GM19324 (cell line): ENCODE data around the gene TEX9.
"Not testable (repeated sequence)": the region's sequence is repeated elsewhere in the genome, so short reads cannot be mapped to it uniquely, and the experiment has no call there.

Experiments
- ATAC-seq: cut with Tn5 transposase; IDR thresholded peaks from one replicate; pipeline ENCODE4 v1.9.1; 2021; ENCODE audit warnings: mild to moderate bottlenecking, moderate library complexity; ENCODE audit not compliant: unreplicated experiment, low FRiP score

TEX9 gene

DNA sequence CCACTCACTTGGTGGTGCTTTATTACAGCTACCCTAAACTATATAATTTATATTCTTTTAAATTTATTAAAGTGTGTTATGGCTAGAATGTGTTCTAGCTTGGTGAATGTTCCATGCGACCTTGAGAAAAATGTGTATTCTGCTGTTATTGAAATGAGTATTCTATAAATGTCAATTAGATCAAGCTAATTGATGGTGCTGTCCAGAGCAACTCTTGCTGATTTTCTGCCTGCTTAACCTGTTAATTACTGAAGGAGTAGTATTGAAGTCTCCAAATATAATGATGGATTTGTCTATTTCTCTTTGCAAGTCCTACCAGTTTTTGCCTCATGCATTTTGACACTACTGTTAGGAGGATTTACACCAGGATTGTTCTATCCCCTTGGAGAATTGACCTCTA lies 3.2 kb upstream of the TEX9 start:
- no peak for ATAC-seq

DNA sequence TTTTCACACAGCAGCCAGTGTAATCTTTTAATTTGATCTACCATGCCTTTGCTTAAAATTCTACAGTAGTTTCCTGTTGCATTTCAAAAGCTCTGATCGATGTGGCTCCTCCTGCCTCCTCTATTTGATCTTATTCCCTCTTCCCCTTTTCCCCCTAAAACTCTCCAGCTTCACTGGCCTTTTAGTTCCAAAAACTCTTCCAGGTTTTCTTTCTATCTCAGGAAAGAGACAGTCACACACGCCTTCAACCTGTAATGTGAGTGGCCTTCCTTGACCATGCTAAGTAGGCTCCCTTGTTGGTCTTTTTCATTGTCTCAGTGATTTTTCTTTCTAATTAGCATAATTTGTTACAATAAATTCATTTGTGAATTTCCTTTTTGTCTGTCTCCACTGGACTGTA lies 985 bp downstream of the TEX9 start:
- no peak for ATAC-seq

- no peak for ATAC-seq
Measured at GRCh38 chr15:56367156-56367555, 1.9 kb downstream of the TEX9 start.

DNA sequence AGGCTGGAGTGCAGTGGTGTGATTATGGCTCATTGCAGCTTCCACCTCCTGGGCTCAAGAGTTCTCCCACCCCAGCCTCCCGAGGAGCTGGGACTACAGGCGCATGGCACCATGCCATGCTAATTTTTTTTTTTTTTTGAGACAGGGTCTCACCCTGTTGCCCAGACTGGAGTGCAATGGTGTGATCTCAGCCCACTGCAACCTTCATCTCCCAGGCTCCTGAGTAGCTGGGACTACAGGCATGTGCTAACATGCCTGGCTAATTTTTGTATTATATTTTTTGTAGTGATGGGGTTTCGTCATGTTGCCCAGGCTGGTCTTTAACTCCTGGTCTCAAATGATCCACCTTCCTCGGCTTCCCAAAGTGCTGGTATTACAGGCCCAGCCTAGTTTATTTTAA lies 4.0 kb downstream of the TEX9 start:
- no peak for ATAC-seq

DNA sequence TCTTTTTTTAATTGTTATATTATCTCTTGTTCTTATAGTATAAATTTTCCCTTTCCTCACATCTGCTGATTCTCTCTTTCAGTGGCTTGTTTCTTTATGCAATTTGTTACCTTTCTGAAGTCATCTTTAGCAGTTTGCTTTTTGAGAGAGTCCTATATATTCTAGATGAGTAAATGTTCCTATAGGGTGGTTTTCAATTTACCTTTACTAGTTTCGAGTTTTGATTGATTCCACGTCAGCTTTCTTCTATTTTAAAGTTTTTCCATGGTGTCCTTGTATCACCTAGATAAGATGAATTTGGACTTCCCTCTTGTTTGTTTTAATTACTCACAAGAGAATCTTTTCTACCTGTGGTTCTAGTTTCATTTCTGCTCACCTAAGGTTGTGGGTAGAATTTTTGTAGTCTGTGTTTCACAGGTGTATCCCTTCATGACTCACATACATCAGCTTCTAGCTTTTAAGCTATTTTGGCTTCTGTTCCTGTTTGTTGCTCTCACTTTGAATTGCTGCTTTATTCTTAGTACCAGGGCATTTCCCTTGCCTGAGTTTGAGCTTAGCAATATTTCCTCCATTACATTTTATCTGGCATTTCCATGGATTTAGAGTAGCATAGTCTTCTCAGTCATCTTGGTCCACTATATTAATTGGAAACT lies 6.4 kb downstream of the TEX9 start:
- peak; percentile 83 for ATAC-seq

- not testable (repeated sequence) for ATAC-seq
Measured at GRCh38 chr15:56374693-56375092, 9.5 kb downstream of the TEX9 start.

- not testable (repeated sequence) for ATAC-seq
Measured at GRCh38 chr15:56377822-56378221, 12.6 kb downstream of the TEX9 start.

- no peak for ATAC-seq
Measured at GRCh38 chr15:56383010-56383409, 17.8 kb downstream of the TEX9 start.

DNA sequence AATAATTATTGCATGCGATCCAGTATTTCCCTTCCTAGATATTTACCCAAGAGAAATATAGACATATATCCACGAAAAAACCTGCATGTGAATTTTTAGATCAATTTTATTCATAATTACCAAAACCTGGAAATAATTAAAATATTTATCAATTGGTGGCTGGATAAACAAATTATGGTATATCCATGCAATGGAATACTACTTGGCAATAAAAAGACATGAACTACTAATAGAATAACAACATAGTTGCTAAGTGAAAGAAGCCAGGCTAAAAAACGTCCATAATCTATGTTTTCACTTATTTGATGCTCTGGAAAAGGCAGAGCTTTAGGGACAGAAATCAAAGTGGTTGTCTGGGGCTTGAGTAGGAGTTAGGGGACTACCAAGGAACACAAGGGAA lies 20.7 kb downstream of the TEX9 start:
- ATAC-seq = no peak

GRCh38 chr15:56390739-56391267 lies 25.6 kb downstream of the TEX9 start:
- no peak for ATAC-seq

- ATAC-seq = no peak
Measured at GRCh38 chr15:56393277-56393676, 28.1 kb downstream of the TEX9 start.

DNA sequence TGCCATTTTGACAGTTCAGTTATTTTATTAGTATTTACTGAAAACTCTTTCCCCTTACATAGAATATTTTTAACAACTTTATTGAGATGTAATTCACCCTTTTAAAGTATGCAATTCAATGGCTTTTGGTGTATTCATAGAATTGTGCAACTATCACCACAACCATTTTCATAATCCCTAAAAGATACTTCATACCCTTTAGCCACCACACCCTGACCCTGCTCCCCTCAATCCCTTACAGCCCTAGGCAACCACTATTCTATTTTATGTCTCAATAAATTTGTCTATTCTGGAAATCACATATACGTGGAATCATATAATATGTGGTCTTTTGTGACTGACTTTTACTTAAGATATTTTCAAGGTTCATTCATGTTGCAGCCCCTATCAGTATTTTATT lies 29.7 kb downstream of the TEX9 start:
- ATAC-seq = no peak

DNA sequence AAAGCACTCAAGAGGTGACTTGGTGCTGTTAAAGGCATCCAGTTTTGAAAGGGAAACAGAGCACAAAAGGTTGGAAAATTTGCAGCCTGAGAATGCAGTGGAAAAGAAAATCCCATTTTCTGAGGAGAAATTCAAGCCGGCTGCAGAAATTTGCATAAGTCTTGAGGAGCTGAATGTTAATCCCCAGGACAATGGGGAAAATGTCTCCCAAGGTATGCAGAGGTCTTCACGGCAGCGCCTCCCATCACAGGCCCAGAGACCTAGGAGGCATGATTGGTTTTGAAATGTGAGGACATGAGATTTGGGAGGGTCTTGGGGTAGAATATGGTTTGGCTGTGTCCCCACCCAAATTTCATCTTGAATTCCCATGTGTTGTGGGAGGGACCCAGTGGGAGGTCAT lies 32.1 kb downstream of the TEX9 start:
- not testable (repeated sequence) for ATAC-seq

GRCh38 chr15:56399209-56399608 lies 34.0 kb downstream of the TEX9 start:
- ATAC-seq = not testable (repeated sequence)

- ATAC-seq = no peak
Measured at GRCh38 chr15:56410721-56411120, 45.5 kb downstream of the TEX9 start.

DNA sequence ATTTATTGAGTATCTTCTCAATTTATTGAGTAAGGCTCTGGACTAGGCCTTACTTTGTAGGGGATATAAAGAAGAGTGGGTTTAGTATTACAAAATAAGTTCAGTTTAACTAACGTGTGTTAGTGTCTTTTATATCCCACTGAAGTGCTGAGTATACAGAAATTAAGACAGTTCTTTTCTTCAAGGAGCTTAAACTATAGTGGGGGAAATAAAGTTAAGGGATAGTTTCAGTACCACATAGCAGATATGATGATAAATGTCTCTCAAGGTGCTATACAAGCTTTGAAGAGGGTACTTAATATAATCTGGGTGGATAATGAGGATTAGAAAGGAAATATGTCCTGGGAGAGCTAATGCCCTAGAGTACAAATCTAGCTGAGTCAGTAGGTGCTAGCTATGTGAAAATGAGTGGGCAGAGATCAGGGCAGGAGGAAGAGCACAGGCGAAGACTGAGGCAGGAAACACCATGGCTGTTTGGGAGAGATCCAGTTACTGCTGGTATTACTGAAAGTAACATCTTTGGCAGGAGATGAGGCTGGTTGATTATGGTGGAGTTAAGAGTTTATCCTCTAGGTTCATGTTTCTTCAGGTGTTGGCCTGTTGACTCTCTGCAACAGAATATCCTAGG lies 46.0 kb downstream of the TEX9 start:
- no peak for ATAC-seq

DNA sequence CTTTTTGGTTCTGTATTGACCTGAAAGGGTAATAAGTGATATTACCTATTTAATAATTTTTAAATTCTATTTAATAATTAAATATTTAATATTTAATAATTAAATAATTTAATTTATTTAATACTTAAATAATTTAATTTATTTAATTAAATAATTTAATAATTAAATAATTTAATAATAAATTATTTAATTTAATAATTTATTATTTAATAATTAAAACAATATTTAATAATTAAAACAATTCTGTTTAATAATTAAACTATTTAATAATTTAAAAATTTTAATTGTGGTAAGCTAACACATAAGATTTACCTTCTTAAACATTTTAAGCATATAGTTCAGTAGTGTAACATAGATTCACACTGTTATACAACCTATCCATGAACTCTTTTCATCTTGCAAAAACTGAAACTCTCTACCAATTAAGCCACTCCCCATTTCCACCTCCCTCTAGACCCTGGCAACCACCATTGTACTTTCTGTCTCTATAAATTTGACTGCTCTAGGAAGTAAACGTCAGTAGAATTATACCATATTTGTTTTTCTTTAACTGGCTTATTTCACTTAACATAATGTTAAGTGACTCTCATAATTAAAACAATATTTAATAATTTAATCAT lies 48.0 kb downstream of the TEX9 start:
- not testable (repeated sequence) for ATAC-seq

- no peak for ATAC-seq
Measured at GRCh38 chr15:56425276-56425675, 60.0 kb downstream of the TEX9 start.

- no peak for ATAC-seq
Measured at GRCh38 chr15:56425976-56426375, 60.8 kb downstream of the TEX9 start.

DNA sequence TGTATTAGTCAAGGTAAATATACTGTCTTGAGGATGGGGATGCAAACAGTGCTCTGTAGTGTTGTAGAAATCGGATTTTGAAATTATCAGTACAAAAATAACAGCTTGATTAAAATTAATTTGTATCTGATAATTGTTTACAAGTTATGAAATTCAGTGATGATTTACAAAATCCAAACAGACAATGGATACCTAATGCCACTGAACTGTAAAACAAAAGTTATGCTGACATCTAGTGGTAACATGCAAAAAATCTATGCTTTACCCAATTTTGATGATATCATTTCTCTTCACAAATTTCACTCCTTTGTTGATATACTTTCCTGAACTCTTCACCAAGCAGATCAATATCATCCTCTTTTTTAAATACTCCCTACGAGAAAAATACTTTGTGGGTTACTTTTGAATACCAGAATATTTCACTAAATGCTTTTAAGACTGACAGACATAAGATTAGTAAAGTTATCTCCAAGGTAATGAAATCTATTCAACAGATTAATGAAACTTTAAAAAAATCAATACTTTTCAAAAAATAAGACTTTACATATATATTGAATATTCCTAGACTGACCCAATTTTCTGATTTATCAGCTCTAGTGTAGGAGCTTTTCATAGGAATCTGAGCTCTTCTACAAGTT lies 63.7 kb downstream of the TEX9 start:
- no peak for ATAC-seq

- ATAC-seq = no peak
Measured at GRCh38 chr15:56432304-56432703, 67.1 kb downstream of the TEX9 start.
